ENCODE measurements around the gene CX3CL1. TPM values are rescaled to one million over a fixed set of nuclear protein-coding genes. Genes with fewer than 3 reads are reported as not detected.

CX3CL1 gene
- total RNA-seq, 1 donor from 2014 or later, result 2.5 TPM

GRCh38 chr16:57387598-57388354 lies 15.5 kb downstream of the CX3CL1 start:
- Mint-ChIP-seq H3K4me1 (peaks cover 16% of the 10 kb centered on the region), H3K4me3 (no peak overlapping the region), H3K27me3 (ENCODE audit: low read depth) (peaks cover 7% of the 10 kb centered on the region), H3K27ac (no peak overlapping the region), H3K9me3 (peaks cover 3% of the 10 kb centered on the region), H3K36me3 (no peaks in the 10 kb centered on the region)
- no peak for DNase-seq (ENCODE audit: low spot score in 2 of 2, unreplicated experiment in 2 of 2)
- TF ChIP-seq CTCF (IDR thresholded peaks at IDR 0.05; ENCODE audit: unreplicated experiment), result no peak

GRCh38 chr16:57388359-57389086 lies 16.2 kb downstream of the CX3CL1 start:
- TF ChIP-seq CTCF (IDR thresholded peaks at IDR 0.05; ENCODE audit: unreplicated experiment), result no peak

GRCh38 chr16:57389087-57389468 lies 16.8 kb downstream of the CX3CL1 start:
- no peak for DNase-seq (ENCODE audit: low spot score in 2 of 2, unreplicated experiment in 2 of 2)
- peaks cover 3% of the 10 kb centered on the region for H3K9me3 Mint-ChIP-seq
- H3K27me3 Mint-ChIP-seq (ENCODE audit: low read depth), result peaks cover 7% of the 10 kb centered on the region
- H3K36me3 Mint-ChIP-seq, result no peaks in the 10 kb centered on the region
- no peak overlapping the region for H3K27ac Mint-ChIP-seq
- no peak overlapping the region for H3K4me3 Mint-ChIP-seq
- no peak for TF ChIP-seq CTCF (IDR thresholded peaks at IDR 0.05; ENCODE audit: unreplicated experiment)
- peaks cover 14% of the 10 kb centered on the region for H3K4me1 Mint-ChIP-seq

More at GRCh38 chr16:57388359-57389086, 16.2 kb downstream of the CX3CL1 start:
- peaks cover 16% of the 10 kb centered on the region for H3K4me1 Mint-ChIP-seq
- H3K36me3 Mint-ChIP-seq, result no peaks in the 10 kb centered on the region
- H3K27me3 Mint-ChIP-seq (ENCODE audit: low read depth), result peaks cover 7% of the 10 kb centered on the region
- H3K9me3 Mint-ChIP-seq, result peaks cover 3% of the 10 kb centered on the region
- H3K4me3 Mint-ChIP-seq, result no peak overlapping the region
- H3K27ac Mint-ChIP-seq, result peak overlapping the region; percentile 26
- no peak for DNase-seq (ENCODE audit: low spot score in 2 of 2, unreplicated experiment in 2 of 2)

- DNase-seq (ENCODE audit: low spot score in 2 of 2, unreplicated experiment in 2 of 2), result no peak
- no peak for TF ChIP-seq CTCF (IDR thresholded peaks at IDR 0.05; ENCODE audit: unreplicated experiment)
- no peak overlapping the region for H3K27ac Mint-ChIP-seq
Measured at GRCh38 chr16:57390636-57391295, 18.5 kb downstream of the CX3CL1 start.

GRCh38 chr16:57391300-57391699 lies 19.0 kb downstream of the CX3CL1 start:
- no peak overlapping the region for H3K4me3 Mint-ChIP-seq
- no peak for TF ChIP-seq CTCF (IDR thresholded peaks at IDR 0.05; ENCODE audit: unreplicated experiment)
- no peaks in the 10 kb centered on the region for H3K36me3 Mint-ChIP-seq

More at GRCh38 chr16:57390636-57391295, 18.5 kb downstream of the CX3CL1 start:
- Mint-ChIP-seq H3K4me1 (peaks cover 12% of the 10 kb centered on the region), H3K4me3 (no peak overlapping the region), H3K36me3 (no peaks in the 10 kb centered on the region), H3K27me3 (ENCODE audit: low read depth) (peaks cover 7% of the 10 kb centered on the region), H3K9me3 (peaks cover 3% of the 10 kb centered on the region)

More at GRCh38 chr16:57391300-57391699, 19.0 kb downstream of the CX3CL1 start:
- no peak for DNase-seq (ENCODE audit: low spot score in 2 of 2, unreplicated experiment in 2 of 2)
- H3K4me1 Mint-ChIP-seq, result peaks cover 12% of the 10 kb centered on the region
- no peak overlapping the region for H3K27ac Mint-ChIP-seq
- H3K9me3 Mint-ChIP-seq, result peaks cover 3% of the 10 kb centered on the region
- H3K27me3 Mint-ChIP-seq (ENCODE audit: low read depth), result peaks cover 8% of the 10 kb centered on the region

All from mesothelial cell of epicardium (in vitro differentiated cells).